CD4-positive, alpha-beta T cell (primary cell): ENCODE results near the gene ERICH6. TPM values are rescaled to one million over a fixed set of nuclear protein-coding genes. Genes with fewer than 3 reads are reported as not detected.

Experiments used
- ATAC-seq: fragments of 200-7000 bp; cut with Tn5 transposase; one replicate; pipeline ENCODE4 v1.10.0; 2022; ENCODE audit warnings: mild to moderate bottlenecking; ENCODE audit not compliant: poor library complexity
- CTCF ChIA-PET: fragments of 350-600 bp; sonication (Branson Sonifier 250); formaldehyde crosslinking; loops from one replicate; lab custom pipeline; 2021; ENCODE audit warnings: antibody characterized with exemption, inconsistent platforms; lab: Charles Lee
- POLR2A ChIA-PET: fragments of 350-600 bp; sonication (Branson Sonifier 250); formaldehyde crosslinking; loops from one replicate; lab custom pipeline; 2021; ENCODE audit warnings: antibody characterized with exemption, inconsistent platforms; lab: Charles Lee
- DNase-seq, 14 experiments: peaks; one replicate each; pipeline ENCODE4 v3.0.0-alpha.2; 2013 to 2020; ENCODE audit warnings: mixed read lengths in 2 of 14
- H3K27ac ChIP-seq, 2 donors: one replicate each; pipeline versions ENCODE4 v1.5.1 to v1.7.0; 2013; ENCODE audit warnings: low read length in 2 of 2, low read depth in 1 of 2, mild to moderate bottlenecking in 1 of 2
- H3K27me3 ChIP-seq, 2 experiments: 1 replicate in 1 of 2; 2 replicates in 1 of 2; pipeline versions ENCODE4 v1.6.1 to v1.7.0; 2013; ENCODE audit warnings: low read length in 2 of 2, control low read depth in 1 of 2, mild to moderate bottlenecking in 1 of 2, moderate library complexity in 1 of 2; ENCODE audit not compliant: insufficient read depth in 2 of 2, control insufficient read depth in 1 of 2
- H3K36me3 ChIP-seq: one replicate; pipeline ENCODE4 v1.6.1; 2013; ENCODE audit warnings: low read length, control low read depth; ENCODE audit not compliant: insufficient read depth
- H3K4me1 ChIP-seq: one replicate; pipeline ENCODE4 v1.6.1; 2013; ENCODE audit warnings: low read length, control low read depth; ENCODE audit not compliant: insufficient read depth
- H3K4me3 ChIP-seq: one replicate; pipeline ENCODE4 v1.5.1; 2013; ENCODE audit warnings: mild to moderate bottlenecking, low read length, moderate library complexity
- H3K9me3 ChIP-seq, 2 experiments: 1 replicate in 1 of 2; 2 replicates in 1 of 2; pipeline versions ENCODE4 v1.6.1 to v1.7.0; 2013; ENCODE audit warnings: low read length in 2 of 2, mild to moderate bottlenecking in 2 of 2, control low read depth in 1 of 2, moderate library complexity in 1 of 2; ENCODE audit not compliant: control insufficient read depth in 1 of 2, insufficient read depth in 1 of 2
- H3K27ac Mint-ChIP-seq: one replicate; pipeline ENCODE4 v1.8.0; 2020; ENCODE audit warnings: mixed read lengths
- H3K27me3 Mint-ChIP-seq: one replicate; pipeline ENCODE4 v1.8.0; 2021; ENCODE audit warnings: mixed read lengths
- H3K36me3 Mint-ChIP-seq: one replicate; pipeline ENCODE4 v1.8.0; 2021; ENCODE audit warnings: low read depth, mixed read lengths
- H3K4me1 Mint-ChIP-seq: one replicate; pipeline ENCODE4 v1.8.0; 2021; ENCODE audit warnings: low read depth, mixed read lengths
- H3K4me3 Mint-ChIP-seq: one replicate; pipeline ENCODE4 v1.8.0; 2020; ENCODE audit warnings: mild to moderate bottlenecking, mixed read lengths
- H3K9me3 Mint-ChIP-seq: one replicate; pipeline ENCODE4 v1.8.0; 2020; ENCODE audit warnings: mixed read lengths
- intact Hi-C, 2 experiments: fragments of 100-400 bp; cut with DNase I in 1 of 2; cut with micrococcal nuclease in 1 of 2; formaldehyde crosslinking; loops; one replicate each; pipeline versions ENCODE4 v1.15.1 to v1.9.0; 2023 to 2025; cut with DNase I, micrococcal nuclease
- total RNA-seq, 174 experiments: library from RNA in 2 of 174; stranded (reverse) in 2 of 174; gene quantifications; one replicate each; pipeline ENCODE4 v1.2.3 and lab custom pipeline; 2021 to 2026
- TF ChIP-seq, protein P1 (sequence below): fragments of 200-600 bp; IDR thresholded peaks from one replicate; pipeline ENCODE4 v1.8.0; 2022; ENCODE audit warnings: antibody characterized with exemption, mild to moderate bottlenecking

Gene ERICH6
- total RNA-seq, 2 experiments from 2014 or later, result not detected

DNA sequence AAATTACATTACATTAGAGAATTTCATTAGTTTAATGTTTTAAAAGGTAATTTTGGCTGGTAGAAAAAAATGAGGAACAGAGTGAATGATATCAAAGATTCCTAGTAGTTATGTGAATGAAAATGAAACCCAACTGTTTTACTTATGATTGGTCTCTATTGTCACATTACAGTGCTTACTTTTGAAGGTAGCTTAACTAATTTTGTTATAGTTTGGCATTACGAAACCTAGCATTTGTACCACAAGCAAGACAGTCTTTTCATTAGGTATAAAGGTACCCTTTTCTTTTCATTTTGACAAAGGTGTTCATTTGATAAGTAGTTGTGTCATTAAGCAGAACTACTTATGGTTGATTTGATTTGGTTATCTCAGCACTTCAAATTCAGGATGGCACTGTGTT lies 93.7 kb downstream of the ERICH6 start:
- H3K4me3 ChIP-seq, result no peak overlapping the region
- ChIA-PET POLR2A (interaction anchor here (0.6 to 0.9 kb wide), 2 partner anchors 49 to 153 kb away, joined by 3 to 6 read pairs; partner anchors contain the start of gene SIAH2), CTCF (no interaction called here)
- peaks cover 83% of the 10 kb centered on the region for H3K36me3 Mint-ChIP-seq
- no peaks in the 10 kb centered on the region for H3K9me3 ChIP-seq
- H3K4me1 ChIP-seq, result peaks cover 38% of the 10 kb centered on the region
- TF ChIP-seq, protein P1, sequence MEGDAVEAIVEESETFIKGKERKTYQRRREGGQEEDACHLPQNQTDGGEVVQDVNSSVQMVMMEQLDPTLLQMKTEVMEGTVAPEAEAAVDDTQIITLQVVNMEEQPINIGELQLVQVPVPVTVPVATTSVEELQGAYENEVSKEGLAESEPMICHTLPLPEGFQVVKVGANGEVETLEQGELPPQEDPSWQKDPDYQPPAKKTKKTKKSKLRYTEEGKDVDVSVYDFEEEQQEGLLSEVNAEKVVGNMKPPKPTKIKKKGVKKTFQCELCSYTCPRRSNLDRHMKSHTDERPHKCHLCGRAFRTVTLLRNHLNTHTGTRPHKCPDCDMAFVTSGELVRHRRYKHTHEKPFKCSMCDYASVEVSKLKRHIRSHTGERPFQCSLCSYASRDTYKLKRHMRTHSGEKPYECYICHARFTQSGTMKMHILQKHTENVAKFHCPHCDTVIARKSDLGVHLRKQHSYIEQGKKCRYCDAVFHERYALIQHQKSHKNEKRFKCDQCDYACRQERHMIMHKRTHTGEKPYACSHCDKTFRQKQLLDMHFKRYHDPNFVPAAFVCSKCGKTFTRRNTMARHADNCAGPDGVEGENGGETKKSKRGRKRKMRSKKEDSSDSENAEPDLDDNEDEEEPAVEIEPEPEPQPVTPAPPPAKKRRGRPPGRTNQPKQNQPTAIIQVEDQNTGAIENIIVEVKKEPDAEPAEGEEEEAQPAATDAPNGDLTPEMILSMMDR, result no peak
- no peak for DNase-seq
- intact Hi-C loops, result no loop called here
- H3K27ac Mint-ChIP-seq, result no peak overlapping the region
- H3K4me3 Mint-ChIP-seq, result peak overlapping the region; percentile 31
- no peaks in the 10 kb centered on the region for H3K27me3 Mint-ChIP-seq
- peaks cover 33% of the 10 kb centered on the region for H3K36me3 ChIP-seq
- H3K4me1 Mint-ChIP-seq, result peaks cover 87% of the 10 kb centered on the region
- no peak overlapping the region for H3K27ac ChIP-seq
- H3K9me3 Mint-ChIP-seq, result no peaks in the 10 kb centered on the region
- no peaks in the 10 kb centered on the region for H3K27me3 ChIP-seq
- no peak for ATAC-seq

Other genes with a start within 250 kb of the ERICH6 start
- gene SERP1, start 157.4 kb downstream of the ERICH6 start, total RNA-seq, result 100 to 1,000 TPM; 141 to 147 TPM
- gene EIF2A, start 157.1 kb downstream of the ERICH6 start, total RNA-seq, result 100 to 1,000 TPM; 115 to 122 TPM
- 100 to 1,000 TPM; 110 to 115 TPM for gene SELENOT, start 100.6 kb downstream of the ERICH6 start, total RNA-seq
- gene SIAH2, start 59.2 kb upstream of the ERICH6 start, total RNA-seq, result 10 to 100 TPM; 73.7 to 76.1 TPM
- gene MINDY4B, start 201.5 kb upstream of the ERICH6 start, total RNA-seq, result not detected